Bronchial epithelial cell (primary cell): Measurements from ENCODE around the gene COLEC12. TPM values are rescaled to one million over a fixed set of nuclear protein-coding genes. Genes with fewer than 3 reads are reported as not detected.

Experiments used
- DNase-seq: peaks from one replicate; pipeline ENCODE4 v3.0.0-alpha.2; 2010; ENCODE audit warnings: low read depth
- FAIRE-seq: peaks from 2 replicates; lab custom pipeline; 2011; peaks lifted over from hg19 to GRCh38; lab: Jason Lieb, UNC
- H3K27me3 ChIP-seq: 2 replicates; pipeline ENCODE4 v1.5.1; 2011; ENCODE audit warnings: low read length; ENCODE audit not compliant: control insufficient read depth, insufficient read depth
- H3K36me3 ChIP-seq: 2 replicates; pipeline ENCODE4 v1.5.1; 2011; ENCODE audit warnings: low read length; ENCODE audit not compliant: control insufficient read depth, insufficient read depth
- H3K4me3 ChIP-seq: 2 replicates; pipeline ENCODE4 v1.5.1; 2011; ENCODE audit warnings: mild to moderate bottlenecking, low read depth, low read length, control low read depth
- CTCF ChIP-seq: IDR thresholded peaks from 2 replicates; pipeline ENCODE4 v1.5.1; 2011; ENCODE audit warnings: mild to moderate bottlenecking, moderate library complexity, low read length, control low read depth, inconsistent platforms; ENCODE audit not compliant: insufficient read depth, severe bottlenecking
- total RNA-seq: library from RNA; depleted of rRNA; stranded (reverse); fragments of >200 nt; gene quantifications from 2 replicates; pipeline ENCODE4 v1.2.1, GENCODE V29; 2014

Gene COLEC12
- total RNA-seq, 1 donor from 2014 or later, result 0.53 TPM

- H3K27me3 ChIP-seq, result no peaks in the 10 kb centered on the region
Measured at GRCh38 chr18:445055-445454, 55.4 kb downstream of the COLEC12 start.

GRCh38 chr18:438571-438970 is 61.9 kb downstream of the COLEC12 start:
- Histone ChIP-seq H3K27me3 (no peaks in the 10 kb centered on the region), H3K36me3 (no peaks in the 10 kb centered on the region), H3K4me3 (no peak overlapping the region)
- no peak for TF ChIP-seq CTCF
- no peak for FAIRE-seq
- DNase-seq, result no peak

More at GRCh38 chr18:445055-445454, 55.4 kb downstream of the COLEC12 start:
- TF ChIP-seq CTCF, result no peak
- H3K36me3 ChIP-seq, result no peaks in the 10 kb centered on the region
- FAIRE-seq (no peak), DNase-seq (no peak)
- H3K4me3 ChIP-seq, result no peak overlapping the region

- DNase-seq, result no peak
- FAIRE-seq, result no peak
- no peak for TF ChIP-seq CTCF
- Histone ChIP-seq H3K4me3 (no peak overlapping the region), H3K36me3 (no peaks in the 10 kb centered on the region), H3K27me3 (no peaks in the 10 kb centered on the region)
Measured at GRCh38 chr18:435940-436339, 64.6 kb downstream of the COLEC12 start.

- Histone ChIP-seq H3K4me3 (no peak overlapping the region), H3K27me3 (no peaks in the 10 kb centered on the region), H3K36me3 (no peaks in the 10 kb centered on the region)
- DNase-seq (no peak), FAIRE-seq (no peak)
- no peak for TF ChIP-seq CTCF
Measured at GRCh38 chr18:434410-434809, 66.1 kb downstream of the COLEC12 start.

- Histone ChIP-seq H3K4me3 (no peak overlapping the region), H3K36me3 (no peaks in the 10 kb centered on the region), H3K27me3 (no peaks in the 10 kb centered on the region)
- DNase-seq (peak; percentile 3), FAIRE-seq (no peak)
- no peak for TF ChIP-seq CTCF
Measured at GRCh38 chr18:433960-434359, 66.5 kb downstream of the COLEC12 start.

GRCh38 chr18:433298-433697 is 67.2 kb downstream of the COLEC12 start:
- no peak for TF ChIP-seq CTCF
- FAIRE-seq, result no peak
- Histone ChIP-seq H3K27me3 (no peaks in the 10 kb centered on the region), H3K4me3 (no peak overlapping the region), H3K36me3 (no peaks in the 10 kb centered on the region)
- DNase-seq, result no peak
